ENCODE results near the gene ZDHHC6.
"Not testable (repeated sequence)": the region's sequence is repeated elsewhere in the genome, so short reads cannot be mapped to it uniquely, and the experiment has no call there.

The ZDHHC6 gene

DNA sequence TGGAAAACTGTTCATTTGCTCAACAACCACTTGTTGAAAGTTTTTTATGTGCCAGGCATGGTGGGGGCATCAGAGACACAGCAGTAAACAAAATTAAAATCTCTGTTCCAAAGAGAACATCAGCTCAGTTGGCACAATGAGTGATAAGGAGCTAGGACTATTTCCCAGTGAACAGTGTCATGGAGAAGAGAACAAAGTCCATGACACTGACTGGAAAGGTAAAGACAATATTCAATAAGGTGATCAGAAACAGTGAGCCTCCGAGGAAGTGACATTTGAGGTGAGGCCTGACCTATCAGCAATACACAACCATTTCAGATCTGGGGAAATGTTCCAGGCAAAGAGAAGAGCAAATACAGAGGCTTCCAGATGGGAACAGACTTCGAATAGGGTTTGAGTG lies 58.2 kb downstream of the ZDHHC6 start:
- TF ChIP-seq EZH2phosphoT487 (IDR thresholded peaks at IDR 0.05; ENCODE audit: low read length) = no peak
- TF ChIP-seq, protein P1, sequence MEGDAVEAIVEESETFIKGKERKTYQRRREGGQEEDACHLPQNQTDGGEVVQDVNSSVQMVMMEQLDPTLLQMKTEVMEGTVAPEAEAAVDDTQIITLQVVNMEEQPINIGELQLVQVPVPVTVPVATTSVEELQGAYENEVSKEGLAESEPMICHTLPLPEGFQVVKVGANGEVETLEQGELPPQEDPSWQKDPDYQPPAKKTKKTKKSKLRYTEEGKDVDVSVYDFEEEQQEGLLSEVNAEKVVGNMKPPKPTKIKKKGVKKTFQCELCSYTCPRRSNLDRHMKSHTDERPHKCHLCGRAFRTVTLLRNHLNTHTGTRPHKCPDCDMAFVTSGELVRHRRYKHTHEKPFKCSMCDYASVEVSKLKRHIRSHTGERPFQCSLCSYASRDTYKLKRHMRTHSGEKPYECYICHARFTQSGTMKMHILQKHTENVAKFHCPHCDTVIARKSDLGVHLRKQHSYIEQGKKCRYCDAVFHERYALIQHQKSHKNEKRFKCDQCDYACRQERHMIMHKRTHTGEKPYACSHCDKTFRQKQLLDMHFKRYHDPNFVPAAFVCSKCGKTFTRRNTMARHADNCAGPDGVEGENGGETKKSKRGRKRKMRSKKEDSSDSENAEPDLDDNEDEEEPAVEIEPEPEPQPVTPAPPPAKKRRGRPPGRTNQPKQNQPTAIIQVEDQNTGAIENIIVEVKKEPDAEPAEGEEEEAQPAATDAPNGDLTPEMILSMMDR (IDR thresholded peaks at IDR 0.05; ENCODE audit: low read length) = no peak
- no peak for TF ChIP-seq EZH2 (optimal IDR thresholded peaks at IDR 0.05; ENCODE audit: low read depth, low read length)
- Histone ChIP-seq H3F3A (ENCODE audit: insufficient read depth, low read length) (no peaks in the 10 kb centered on the region), H3K4me2 (ENCODE audit: low read depth, low read length) (no peak overlapping the region), H3K36me3 (replicated peaks; ENCODE audit: insufficient read depth, low read length) (no peaks in the 10 kb centered on the region), H3K4me1 (ENCODE audit: low read length) (no peaks in the 10 kb centered on the region), H4K20me1 (ENCODE audit: insufficient read depth, low read length) (no peaks in the 10 kb centered on the region), H3K9ac (ENCODE audit: low read length) (no peak overlapping the region), H2AFZ (ENCODE audit: low read length) (no peak overlapping the region), H3K4me3 (ENCODE audit: low read length) (no peak overlapping the region), H3K9me3 (replicated peaks; ENCODE audit: insufficient read depth, low read length) (no peaks in the 10 kb centered on the region), H3K27ac (ENCODE audit: low read length) (no peak overlapping the region), H3K27me3 (replicated peaks; ENCODE audit: insufficient read depth, low read length) (no peaks in the 10 kb centered on the region), H3K79me2 (ENCODE audit: low read length) (peaks cover 3% of the 10 kb centered on the region; the same call in 1 of the 2 replicates), H3K9me2 (replicated peaks; ENCODE audit: insufficient read depth, low read length) (no peaks in the 10 kb centered on the region)
- DNase-seq = no peak

GRCh38 chr10:112388056-112388455 lies 58.7 kb downstream of the ZDHHC6 start:
- H3F3A ChIP-seq (ENCODE audit: insufficient read depth, low read length); H3K36me3 ChIP-seq (replicated peaks; ENCODE audit: insufficient read depth, low read length); DNase-seq; H3K27me3 ChIP-seq (replicated peaks; ENCODE audit: insufficient read depth, low read length); H2AFZ ChIP-seq (ENCODE audit: low read length); H3K4me3 ChIP-seq (ENCODE audit: low read length); H3K4me2 ChIP-seq (ENCODE audit: low read depth, low read length); H3K27ac ChIP-seq (ENCODE audit: low read length); H3K4me1 ChIP-seq (ENCODE audit: low read length); H3K9ac ChIP-seq (ENCODE audit: low read length); H3K9me3 ChIP-seq (replicated peaks; ENCODE audit: insufficient read depth, low read length); H3K9me2 ChIP-seq (replicated peaks; ENCODE audit: insufficient read depth, low read length); H3K79me2 ChIP-seq (ENCODE audit: low read length); H4K20me1 ChIP-seq (ENCODE audit: insufficient read depth, low read length): not testable (repeated sequence)

GRCh38 chr10:112385201-112385600 lies 61.5 kb downstream of the ZDHHC6 start:
- H3K27ac ChIP-seq (ENCODE audit: low read length) = no peak overlapping the region
- no peaks in the 10 kb centered on the region for H3K9me3 ChIP-seq (replicated peaks; ENCODE audit: insufficient read depth, low read length)
- no peaks in the 10 kb centered on the region for H3K27me3 ChIP-seq (replicated peaks; ENCODE audit: insufficient read depth, low read length)
- no peak overlapping the region for H3K4me2 ChIP-seq (ENCODE audit: low read depth, low read length)
- no peaks in the 10 kb centered on the region for H3K36me3 ChIP-seq (replicated peaks; ENCODE audit: insufficient read depth, low read length)
- no peak overlapping the region for H3K9ac ChIP-seq (ENCODE audit: low read length)
- no peak overlapping the region for H2AFZ ChIP-seq (ENCODE audit: low read length)
- TF ChIP-seq, protein P1 (IDR thresholded peaks at IDR 0.05; ENCODE audit: low read length) = no peak
- TF ChIP-seq EZH2phosphoT487 (IDR thresholded peaks at IDR 0.05; ENCODE audit: low read length) = no peak
- TF ChIP-seq EZH2 (optimal IDR thresholded peaks at IDR 0.05; ENCODE audit: low read depth, low read length) = no peak
- H3F3A ChIP-seq (ENCODE audit: insufficient read depth, low read length) = no peaks in the 10 kb centered on the region
- no peak overlapping the region for H3K4me3 ChIP-seq (ENCODE audit: low read length)
- H4K20me1 ChIP-seq (ENCODE audit: insufficient read depth, low read length) = no peaks in the 10 kb centered on the region
- H3K9me2 ChIP-seq (replicated peaks; ENCODE audit: insufficient read depth, low read length) = no peaks in the 10 kb centered on the region
- no peak for DNase-seq
- peaks cover 3% of the 10 kb centered on the region; the same call in 1 of the 2 replicates for H3K79me2 ChIP-seq (ENCODE audit: low read length)
- H3K4me1 ChIP-seq (ENCODE audit: low read length) = no peaks in the 10 kb centered on the region

GRCh38 chr10:112384141-112384540 lies 62.6 kb downstream of the ZDHHC6 start:
- Histone ChIP-seq H3K4me2 (ENCODE audit: low read depth, low read length) (no peak overlapping the region), H3K79me2 (ENCODE audit: low read length) (peaks cover 3% of the 10 kb centered on the region; the same call in 1 of the 2 replicates)

More at GRCh38 chr10:112384141-112384540, 62.6 kb downstream of the ZDHHC6 start:
- H3K9me2 ChIP-seq (replicated peaks; ENCODE audit: insufficient read depth, low read length) = no peaks in the 10 kb centered on the region
- H3K27me3 ChIP-seq (replicated peaks; ENCODE audit: insufficient read depth, low read length) = no peaks in the 10 kb centered on the region
- H3K9ac ChIP-seq (ENCODE audit: low read length) = no peak overlapping the region
- TF ChIP-seq, protein P1 (IDR thresholded peaks at IDR 0.05; ENCODE audit: low read length) = no peak
- TF ChIP-seq EZH2phosphoT487 (IDR thresholded peaks at IDR 0.05; ENCODE audit: low read length) (no peak), EZH2 (optimal IDR thresholded peaks at IDR 0.05; ENCODE audit: low read depth, low read length) (no peak)
- H2AFZ ChIP-seq (ENCODE audit: low read length) = no peak overlapping the region
- no peaks in the 10 kb centered on the region for H3F3A ChIP-seq (ENCODE audit: insufficient read depth, low read length)
- H3K36me3 ChIP-seq (replicated peaks; ENCODE audit: insufficient read depth, low read length) = no peaks in the 10 kb centered on the region
- H3K9me3 ChIP-seq (replicated peaks; ENCODE audit: insufficient read depth, low read length) = no peaks in the 10 kb centered on the region
- no peak overlapping the region for H3K4me3 ChIP-seq (ENCODE audit: low read length)
- DNase-seq = no peak
- no peaks in the 10 kb centered on the region for H3K4me1 ChIP-seq (ENCODE audit: low read length)
- H3K27ac ChIP-seq (ENCODE audit: low read length) = no peak overlapping the region
- H4K20me1 ChIP-seq (ENCODE audit: insufficient read depth, low read length) = no peaks in the 10 kb centered on the region
